Osteocyte (in vitro differentiated cells): Measurements from ENCODE around the gene CDKN2AIPNL. TPM values are rescaled to one million over a fixed set of nuclear protein-coding genes. Genes with fewer than 3 reads are reported as not detected.
"Not testable (repeated sequence)": the region's sequence is repeated elsewhere in the genome, so short reads cannot be mapped to it uniquely, and the experiment has no call there.

ENCODE experiments used
- DNase-seq: peaks from one replicate; pipeline ENCODE4 v3.0.0; 2021; ENCODE audit warnings: mixed read lengths; ENCODE audit not compliant: unreplicated experiment; ENCODE audit errors: extremely low spot score
- H3K27ac Mint-ChIP-seq: one replicate; pipeline ENCODE4 v1.8.0; 2021; ENCODE audit warnings: mild to moderate bottlenecking, mixed read lengths; ENCODE audit not compliant: unreplicated experiment
- H3K27me3 Mint-ChIP-seq: one replicate; pipeline ENCODE4 v1.8.0; 2021; ENCODE audit warnings: mixed read lengths; ENCODE audit not compliant: unreplicated experiment
- H3K36me3 Mint-ChIP-seq: one replicate; pipeline ENCODE4 v1.8.0; 2021; ENCODE audit warnings: mixed read lengths; ENCODE audit not compliant: unreplicated experiment
- H3K4me1 Mint-ChIP-seq: one replicate; pipeline ENCODE4 v1.8.0; 2021; ENCODE audit warnings: mixed read lengths; ENCODE audit not compliant: unreplicated experiment
- H3K4me3 Mint-ChIP-seq: one replicate; pipeline ENCODE4 v1.8.0; 2021; ENCODE audit warnings: mild to moderate bottlenecking, moderate library complexity, mixed read lengths; ENCODE audit not compliant: unreplicated experiment
- H3K9me3 Mint-ChIP-seq: one replicate; pipeline ENCODE4 v1.8.0; 2021; ENCODE audit warnings: mixed read lengths; ENCODE audit not compliant: unreplicated experiment
- CTCF ChIP-seq: fragments of 200-600 bp; sonication (generic); IDR thresholded peaks from 2 replicates; pipeline ENCODE4 v1.5.0; 2021; ENCODE audit warnings: antibody characterized with exemption, mild to moderate bottlenecking, moderate library complexity
- total RNA-seq: library from RNA; stranded (reverse); gene quantifications from 2 replicates; pipeline ENCODE4 v1.2.1, GENCODE V29; 2021

Gene CDKN2AIPNL
- total RNA-seq, 1 donor from 2014 or later: 19.5 TPM

- TF ChIP-seq CTCF: no peak
- H3K27me3 Mint-ChIP-seq: no peaks in the 10 kb centered on the region
- peaks cover 53% of the 10 kb centered on the region for H3K36me3 Mint-ChIP-seq
- H3K27ac Mint-ChIP-seq: no peak overlapping the region
- DNase-seq: no peak
- no peaks in the 10 kb centered on the region for H3K9me3 Mint-ChIP-seq
- H3K4me3 Mint-ChIP-seq: no peak overlapping the region
- H3K4me1 Mint-ChIP-seq: peaks cover 4% of the 10 kb centered on the region
Measured at GRCh38 chr5:134392301-134392700, 19.4 kb downstream of the CDKN2AIPNL start.

DNA sequence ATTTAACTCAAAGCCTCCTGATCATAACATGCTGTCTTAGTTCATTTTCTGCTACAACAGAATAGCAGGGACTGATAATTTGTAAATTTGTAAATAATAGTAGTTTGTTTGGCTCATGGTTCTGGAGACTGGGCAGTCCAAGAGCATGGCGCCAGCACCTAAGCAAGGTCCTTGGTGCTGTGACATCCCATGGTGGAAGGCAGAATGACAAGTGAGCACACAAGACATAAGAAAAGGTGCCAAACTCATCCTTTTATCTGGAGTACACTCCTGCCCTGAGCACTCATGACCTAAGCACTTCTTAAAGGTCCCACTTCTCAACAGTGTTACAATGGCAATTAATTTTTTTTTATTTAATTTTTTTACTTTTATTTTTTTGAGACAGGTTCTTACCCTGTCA lies 24.2 kb downstream of the CDKN2AIPNL start:
- no peak for TF ChIP-seq CTCF
- H3K4me1 Mint-ChIP-seq: peaks cover 2% of the 10 kb centered on the region
- H3K9me3 Mint-ChIP-seq: no peaks in the 10 kb centered on the region
- no peak for DNase-seq
- peaks cover 52% of the 10 kb centered on the region for H3K36me3 Mint-ChIP-seq
- H3K4me3 Mint-ChIP-seq: no peak overlapping the region
- no peak overlapping the region for H3K27ac Mint-ChIP-seq
- H3K27me3 Mint-ChIP-seq: no peaks in the 10 kb centered on the region

DNA sequence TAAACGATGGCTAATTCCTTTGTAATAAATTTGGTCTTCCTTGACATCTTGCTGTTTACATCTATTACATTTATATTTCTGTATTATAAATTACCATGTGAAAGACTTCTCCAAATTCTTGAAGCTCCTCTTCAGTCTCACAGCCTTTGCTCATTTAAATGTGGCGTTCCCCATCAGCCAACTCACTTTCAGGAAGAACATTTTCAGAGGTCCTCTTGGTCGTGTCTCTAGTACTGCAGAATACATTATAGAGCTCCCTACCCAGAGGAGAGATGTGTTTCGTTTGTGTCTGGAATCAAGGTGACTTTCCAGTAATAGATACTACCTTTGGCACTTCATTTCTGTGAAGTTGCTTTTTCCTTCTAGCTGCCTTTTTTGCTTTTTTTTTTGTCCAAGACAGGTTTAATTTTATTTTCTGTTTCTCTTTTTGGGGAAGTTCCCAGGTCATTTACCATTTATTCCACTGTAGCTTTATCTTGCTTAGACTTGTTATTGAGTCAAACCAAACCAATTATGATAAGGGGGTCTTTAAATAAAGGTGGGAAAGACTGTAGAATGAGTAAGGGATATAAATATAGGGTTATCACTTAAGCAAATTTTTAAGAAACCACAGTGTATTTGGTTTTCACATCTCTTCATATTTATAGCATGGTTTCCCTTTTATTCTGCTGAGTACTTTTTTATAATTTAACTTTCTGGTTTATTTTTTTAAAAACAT lies 27.5 kb downstream of the CDKN2AIPNL start:
- no peaks in the 10 kb centered on the region for H3K9me3 Mint-ChIP-seq
- H3K27me3 Mint-ChIP-seq: no peaks in the 10 kb centered on the region
- TF ChIP-seq CTCF: no peak
- peaks cover 2% of the 10 kb centered on the region for H3K4me1 Mint-ChIP-seq
- no peak overlapping the region for H3K4me3 Mint-ChIP-seq
- H3K36me3 Mint-ChIP-seq: peaks cover 42% of the 10 kb centered on the region
- no peak for DNase-seq
- H3K27ac Mint-ChIP-seq: peak overlapping the region; percentile 51

GRCh38 chr5:134382204-134382603 lies 29.5 kb downstream of the CDKN2AIPNL start:
- H3K27me3 Mint-ChIP-seq, H3K27ac Mint-ChIP-seq, H3K4me3 Mint-ChIP-seq, DNase-seq, H3K9me3 Mint-ChIP-seq, H3K4me1 Mint-ChIP-seq: not testable (repeated sequence)
- H3K36me3 Mint-ChIP-seq: peaks cover 33% of the 10 kb centered on the region

DNA sequence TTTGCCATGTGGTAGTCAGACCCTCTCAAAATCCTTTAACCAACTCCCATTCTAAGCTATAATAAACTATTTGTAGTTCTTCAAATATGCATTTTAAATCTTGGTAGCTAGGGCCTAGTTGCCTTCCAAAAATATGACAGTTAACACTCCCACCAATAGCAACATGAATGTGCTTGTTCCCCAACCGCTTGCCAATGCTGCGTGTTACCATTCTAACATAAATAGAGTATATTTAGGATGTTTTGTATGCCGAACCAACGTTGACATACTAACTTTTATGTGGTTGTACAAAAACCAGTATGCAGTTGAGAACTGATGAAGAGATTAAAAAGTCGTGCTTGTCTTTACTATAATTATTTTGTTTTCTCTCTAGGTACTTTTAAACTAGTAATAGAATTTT lies 31.3 kb downstream of the CDKN2AIPNL start:
- DNase-seq: no peak
- Mint-ChIP-seq H3K9me3 (no peaks in the 10 kb centered on the region), H3K4me1 (peaks cover 3% of the 10 kb centered on the region), H3K27ac (no peak overlapping the region), H3K36me3 (peaks cover 32% of the 10 kb centered on the region), H3K4me3 (no peak overlapping the region), H3K27me3 (no peaks in the 10 kb centered on the region)
- TF ChIP-seq CTCF: no peak
